Astrocyte of the hippocampus (primary cell): ENCODE data around the gene MORN1.

Experiments
- DNase-seq: peaks from one replicate; pipeline ENCODE4 v3.0.0; 2011; ENCODE audit warnings: low read depth, low spot score

The MORN1 gene

DNA sequence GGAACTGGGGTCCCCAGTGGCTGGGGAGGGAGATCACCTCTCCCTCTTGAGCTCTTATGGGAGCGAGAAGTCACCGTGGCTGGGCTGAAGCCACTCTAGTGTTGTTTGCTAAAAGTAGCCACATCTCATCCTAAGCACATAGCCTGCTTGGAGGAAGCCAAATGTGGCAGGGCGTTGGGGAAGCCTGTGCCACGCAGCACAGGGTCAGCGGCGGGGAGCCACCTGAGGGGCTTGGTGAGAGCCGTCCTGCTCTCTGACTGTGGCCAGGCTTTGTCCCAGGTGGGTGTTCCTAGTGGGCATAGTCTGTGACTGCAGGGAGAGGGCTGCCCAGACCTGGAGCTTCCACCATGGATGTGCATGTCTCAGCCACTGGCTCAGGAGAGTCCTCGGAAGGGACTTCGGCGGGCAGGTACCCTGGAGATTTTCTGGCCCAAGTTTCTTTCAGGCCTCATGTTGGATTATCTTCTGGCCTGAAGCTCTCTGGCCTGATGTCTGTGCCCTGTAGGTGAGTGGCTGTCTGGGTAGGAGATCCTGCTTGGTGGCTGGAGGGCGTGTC, 38.9 kb downstream of the MORN1 start:
- no peak for DNase-seq

DNA sequence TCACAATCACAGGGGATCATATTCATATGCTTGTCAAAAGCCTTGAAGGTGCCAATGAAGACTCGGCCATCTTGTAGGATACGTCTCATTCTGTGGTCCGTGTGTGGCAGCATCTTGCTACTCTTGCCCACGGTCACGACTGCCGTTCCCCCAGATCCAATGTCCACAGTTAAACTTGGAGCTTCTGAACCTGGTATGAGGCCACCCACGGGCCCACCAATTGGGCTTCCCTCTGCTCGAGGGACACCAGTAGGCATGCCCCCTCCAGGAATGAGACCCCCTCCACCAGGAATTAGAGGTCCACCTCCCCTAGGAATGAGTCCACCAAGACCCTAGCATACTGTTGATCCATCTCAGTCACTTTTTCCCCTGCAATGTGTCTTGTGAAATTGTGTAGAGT, 39.6 kb downstream of the MORN1 start:
- no peak for DNase-seq

DNA sequence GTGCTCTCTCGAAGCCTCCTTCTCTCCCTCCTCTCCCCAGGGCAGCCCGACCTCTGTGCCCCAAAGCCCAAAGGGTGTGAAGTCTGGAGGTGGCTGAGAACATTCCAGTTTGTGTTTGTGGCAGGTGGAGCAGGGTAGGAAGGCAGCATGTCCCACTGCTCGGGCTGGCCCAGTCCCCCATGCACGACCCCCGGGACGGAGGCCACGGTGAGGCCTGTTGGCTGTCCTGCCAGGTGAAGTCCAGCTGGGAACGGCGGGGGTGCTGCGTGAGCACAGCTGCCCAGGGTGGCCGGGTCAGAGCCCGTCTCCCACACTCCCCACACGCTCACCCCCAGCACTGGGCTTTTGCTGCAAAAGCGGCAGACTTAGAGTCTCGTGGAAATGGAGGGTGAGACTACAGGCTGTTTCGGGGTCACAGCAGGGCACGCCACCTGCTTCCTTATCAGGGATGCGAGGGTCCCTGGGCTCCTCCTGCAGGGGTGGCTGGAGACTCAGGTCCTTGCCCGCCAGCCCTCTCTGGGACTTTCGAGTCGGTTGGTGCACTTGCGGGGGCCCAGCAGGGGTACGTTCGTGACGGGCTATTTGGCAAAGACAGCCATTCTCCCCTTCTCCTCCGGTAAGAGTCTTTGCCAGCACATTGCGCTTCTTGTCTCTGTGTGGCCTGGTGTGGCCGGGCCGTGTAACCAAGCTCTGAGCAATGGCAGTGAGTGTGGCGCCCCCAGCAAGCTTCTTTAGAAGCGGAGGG, 40.3 kb downstream of the MORN1 start:
- DNase-seq, result no peak

DNA sequence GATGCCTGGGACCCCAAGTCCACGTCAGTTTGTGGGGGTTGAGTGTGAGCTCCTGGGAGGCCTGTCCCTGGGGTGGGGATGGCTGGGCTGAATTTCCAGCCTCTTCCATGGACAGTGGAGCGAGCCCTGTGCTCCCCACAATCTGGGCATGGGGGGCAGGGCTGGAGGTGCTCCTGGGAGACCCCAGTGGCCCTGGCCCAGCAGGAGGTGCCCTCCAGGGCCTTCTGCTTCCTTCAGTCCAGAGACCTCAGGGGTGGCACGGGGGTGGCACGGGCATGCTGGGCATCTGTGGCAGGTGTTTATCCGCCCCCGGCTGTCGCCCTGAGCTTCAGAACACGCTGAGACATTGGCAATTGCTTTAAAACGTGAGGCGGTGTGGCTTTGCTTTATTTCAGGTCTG, 40.9 kb downstream of the MORN1 start:
- DNase-seq, result no peak

DNA sequence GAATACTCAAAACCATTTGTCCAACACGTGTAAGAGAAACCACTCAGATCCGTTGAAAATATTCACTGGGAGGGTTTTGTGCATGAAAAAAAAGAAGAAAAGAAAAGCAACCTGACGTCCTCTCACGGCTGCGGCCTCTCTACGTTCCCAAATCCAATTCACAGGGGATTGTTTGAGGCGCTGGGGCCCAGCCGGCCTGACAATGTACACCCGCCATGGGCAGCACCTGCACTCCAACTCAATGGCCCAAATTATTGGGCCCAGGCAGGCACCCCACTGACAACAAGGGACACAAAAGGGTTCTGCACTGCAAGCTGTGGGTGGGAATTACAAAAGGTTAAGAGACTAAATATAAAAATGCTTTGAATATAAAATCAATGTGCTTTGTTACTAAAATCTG, 41.5 kb downstream of the MORN1 start:
- no peak for DNase-seq

DNA sequence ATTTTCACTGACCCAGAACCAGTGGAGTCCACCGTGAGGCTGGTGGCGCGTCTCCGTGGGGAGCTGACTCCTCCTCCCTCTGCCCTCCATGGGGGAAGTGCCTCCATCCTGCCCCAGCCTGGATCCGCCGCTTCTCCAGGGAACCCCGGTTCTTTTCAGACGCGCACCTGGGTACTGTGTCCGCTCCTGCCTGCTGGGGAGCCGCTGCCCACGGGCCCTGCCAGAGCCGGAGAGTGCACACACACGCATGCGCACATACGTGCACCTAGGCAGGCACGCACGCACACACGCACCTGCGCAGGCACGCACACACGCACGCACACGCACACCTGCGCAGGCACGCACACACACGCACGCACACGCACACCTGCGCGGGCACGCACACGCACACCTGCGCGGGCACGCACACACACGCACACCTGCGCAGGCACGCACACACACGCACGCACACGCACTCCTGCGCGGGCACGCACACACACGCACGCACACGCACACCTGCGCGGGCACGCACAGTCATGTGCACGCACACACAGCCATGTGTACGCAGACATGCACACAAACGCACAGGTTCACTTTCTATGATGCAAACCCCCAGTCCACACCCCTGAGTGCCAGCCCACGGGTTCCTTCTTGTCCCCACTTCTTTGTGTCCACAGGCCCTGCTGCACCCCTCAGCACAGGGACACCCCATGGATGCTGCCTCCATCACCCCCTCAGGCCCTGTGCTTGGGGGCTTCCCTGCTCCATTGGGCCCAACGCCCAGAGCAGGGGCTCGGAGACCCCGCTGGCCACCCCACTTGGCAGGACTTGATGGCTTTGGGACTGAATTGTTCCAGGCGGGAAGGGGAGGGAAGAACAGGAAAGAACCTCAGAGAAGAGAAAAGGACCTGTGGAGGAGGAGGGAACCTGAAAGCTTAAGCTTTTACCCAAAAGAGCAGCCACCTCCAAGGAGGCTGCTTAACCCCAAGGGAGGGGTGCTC, 42.7 kb downstream of the MORN1 start:
- DNase-seq, result no peak

DNA sequence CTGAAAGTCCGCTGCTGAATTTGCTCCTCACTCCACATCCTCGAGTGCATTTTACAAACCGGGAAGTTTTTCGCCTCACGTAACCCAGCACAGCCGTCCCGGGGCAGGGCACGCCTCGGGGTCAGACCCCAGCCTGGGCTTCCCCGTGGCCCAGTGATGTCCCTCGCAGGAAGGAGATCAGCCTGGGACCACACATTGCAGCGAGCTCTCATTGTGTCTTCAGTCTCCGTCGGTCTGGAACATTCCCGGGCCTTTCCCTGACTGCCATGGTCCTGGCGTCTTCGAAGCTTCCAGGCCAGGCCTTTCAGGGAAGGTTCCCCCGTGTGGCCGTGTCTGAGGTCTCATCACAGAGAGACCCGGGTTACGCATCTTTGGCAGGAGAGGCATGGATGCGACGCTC, 43.5 kb downstream of the MORN1 start:
- no peak for DNase-seq

DNA sequence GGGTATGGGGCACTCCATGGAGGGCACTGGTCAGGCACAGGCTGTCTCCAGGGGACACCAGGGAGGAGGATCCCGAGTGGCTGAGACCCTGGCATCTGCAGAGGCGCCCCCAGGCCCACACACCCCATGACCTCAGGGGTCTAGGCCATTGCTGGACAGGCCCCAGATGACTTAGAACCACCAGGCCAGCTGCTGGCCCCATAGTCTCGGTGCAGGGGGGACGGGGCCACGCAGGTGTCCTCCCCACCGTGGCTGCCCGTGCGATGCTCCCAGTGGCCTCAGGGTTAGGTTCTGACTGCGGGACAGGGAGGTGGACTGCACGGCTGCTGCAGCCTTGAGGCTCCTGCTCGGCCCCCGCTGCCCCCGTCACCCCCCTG, 44.0 kb downstream of the MORN1 start:
- DNase-seq, result no peak

DNA sequence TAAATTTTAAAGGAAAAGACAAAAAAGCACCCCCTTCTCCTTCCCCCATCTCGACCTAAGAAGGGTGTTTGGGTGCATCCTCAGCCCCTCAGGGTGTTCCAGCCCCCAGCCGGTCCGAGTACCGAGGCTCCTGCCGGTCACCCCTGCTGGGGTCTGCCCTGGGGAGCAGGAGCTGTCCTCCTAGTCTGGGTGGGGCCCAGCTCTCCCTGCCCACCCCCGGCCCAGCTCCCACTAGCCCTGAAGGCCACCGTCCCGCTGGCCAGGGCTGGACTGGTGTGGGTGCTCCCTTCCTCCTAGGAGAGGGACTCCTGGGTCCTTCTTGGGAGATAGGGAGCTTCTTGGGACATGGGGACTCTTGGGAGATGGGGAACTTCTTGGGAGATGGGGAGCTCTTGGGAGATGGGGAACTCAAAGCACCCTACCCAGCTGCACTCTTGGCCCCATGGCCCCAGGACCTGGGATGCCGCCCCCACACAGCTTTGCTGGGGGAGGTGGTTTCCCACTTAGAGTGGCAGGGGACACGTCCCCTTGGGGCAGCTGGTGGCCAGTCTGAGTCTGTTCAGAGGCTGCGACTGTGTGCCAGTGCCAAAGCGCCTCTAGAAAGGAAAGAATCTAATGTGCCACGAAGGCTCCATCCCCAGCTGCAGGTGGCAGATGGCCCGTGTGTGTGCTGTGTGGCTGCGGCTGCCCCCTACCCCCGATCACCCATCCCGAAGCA, 44.5 kb downstream of the MORN1 start:
- DNase-seq, result no peak

DNA sequence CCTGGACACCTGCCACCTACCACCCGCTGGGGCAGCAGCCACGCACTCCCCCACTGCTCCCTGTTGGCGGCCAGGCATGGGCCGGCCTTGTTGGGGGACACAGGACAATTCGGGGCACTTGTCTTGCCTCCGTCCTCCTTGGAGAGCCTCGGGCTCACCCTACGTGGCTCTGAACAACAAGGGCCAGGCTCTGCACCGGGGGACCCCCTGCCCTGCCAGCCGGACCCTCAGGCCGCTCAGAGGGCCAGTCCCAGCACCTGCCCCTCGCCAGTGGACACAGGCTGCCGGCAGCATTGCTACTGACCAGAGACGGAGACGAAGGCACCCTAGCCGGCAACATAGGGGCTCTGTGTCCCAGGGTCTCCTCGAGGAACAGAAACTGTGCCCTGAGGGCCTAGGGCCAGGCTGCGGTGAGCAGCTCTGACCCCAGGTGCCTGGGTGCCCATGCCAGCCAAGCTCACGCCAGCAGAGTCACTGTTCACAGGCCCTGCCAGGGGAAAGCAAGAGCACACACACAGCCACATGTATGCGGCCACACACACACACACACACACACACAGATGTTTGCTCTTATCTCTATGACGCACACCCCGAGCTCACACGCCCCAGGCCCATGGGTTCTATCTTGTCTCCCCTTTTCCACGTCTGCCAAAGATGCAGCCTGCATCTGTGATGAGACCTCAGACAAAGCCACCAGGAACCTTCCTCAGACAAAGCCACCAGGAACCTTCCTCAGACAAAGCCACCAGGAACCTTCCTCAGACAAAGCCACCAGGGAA, 45.9 kb downstream of the MORN1 start:
- DNase-seq, result no peak

DNA sequence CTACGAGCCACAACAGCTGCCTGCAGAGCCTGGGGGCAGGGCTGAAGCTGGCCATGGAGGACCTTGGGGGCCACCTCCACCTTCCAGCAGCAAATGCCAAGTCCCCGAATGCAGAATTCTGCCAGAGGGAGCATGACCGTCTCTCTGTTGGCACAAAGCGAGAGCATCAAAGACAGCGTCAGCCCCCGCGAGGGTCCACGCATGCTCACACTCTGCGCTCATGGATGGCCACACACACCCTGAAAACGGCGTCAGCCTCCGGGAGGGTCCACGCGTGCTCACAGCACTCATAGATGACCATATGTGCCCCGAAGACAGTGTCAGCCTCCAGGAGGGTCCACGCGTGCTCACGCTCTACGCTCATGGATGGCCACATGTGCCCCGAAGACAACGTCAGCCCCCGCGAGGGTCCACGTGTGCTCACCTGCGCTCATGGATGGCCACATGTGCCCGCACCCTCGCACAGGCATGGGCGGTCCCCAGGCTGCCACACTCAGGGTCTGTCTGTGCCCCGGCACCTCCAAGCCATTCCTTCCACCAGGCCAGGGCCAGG, 46.5 kb downstream of the MORN1 start:
- DNase-seq, result no peak

DNA sequence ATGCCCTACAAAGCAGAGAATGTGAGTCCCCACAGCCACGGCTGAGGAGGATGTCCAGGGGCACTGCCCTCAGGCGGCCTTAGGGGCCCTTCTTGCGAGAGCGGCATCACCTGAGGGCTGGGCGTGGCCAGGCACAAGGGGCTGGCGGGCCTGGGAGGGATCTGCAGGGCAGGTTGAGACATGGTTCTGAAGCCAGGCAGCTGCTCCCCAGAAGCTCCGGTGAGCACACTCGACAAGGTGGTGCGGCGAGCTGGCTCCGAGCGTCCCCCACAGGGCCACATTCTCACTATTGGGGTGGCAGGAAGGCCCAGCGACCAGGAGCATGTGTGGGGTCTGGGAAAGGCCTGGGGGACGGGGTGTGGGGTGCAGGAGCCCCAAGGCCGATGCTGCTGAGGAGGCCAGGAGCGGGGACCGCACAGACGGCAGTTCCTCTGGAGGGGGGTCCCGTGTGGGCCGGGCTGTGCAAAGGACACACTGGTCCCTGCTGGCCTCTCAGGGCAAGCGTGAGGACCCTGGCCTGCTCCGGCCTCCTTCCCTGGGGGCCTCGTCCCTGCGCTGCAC, 47.2 kb downstream of the MORN1 start:
- DNase-seq, result no peak

DNA sequence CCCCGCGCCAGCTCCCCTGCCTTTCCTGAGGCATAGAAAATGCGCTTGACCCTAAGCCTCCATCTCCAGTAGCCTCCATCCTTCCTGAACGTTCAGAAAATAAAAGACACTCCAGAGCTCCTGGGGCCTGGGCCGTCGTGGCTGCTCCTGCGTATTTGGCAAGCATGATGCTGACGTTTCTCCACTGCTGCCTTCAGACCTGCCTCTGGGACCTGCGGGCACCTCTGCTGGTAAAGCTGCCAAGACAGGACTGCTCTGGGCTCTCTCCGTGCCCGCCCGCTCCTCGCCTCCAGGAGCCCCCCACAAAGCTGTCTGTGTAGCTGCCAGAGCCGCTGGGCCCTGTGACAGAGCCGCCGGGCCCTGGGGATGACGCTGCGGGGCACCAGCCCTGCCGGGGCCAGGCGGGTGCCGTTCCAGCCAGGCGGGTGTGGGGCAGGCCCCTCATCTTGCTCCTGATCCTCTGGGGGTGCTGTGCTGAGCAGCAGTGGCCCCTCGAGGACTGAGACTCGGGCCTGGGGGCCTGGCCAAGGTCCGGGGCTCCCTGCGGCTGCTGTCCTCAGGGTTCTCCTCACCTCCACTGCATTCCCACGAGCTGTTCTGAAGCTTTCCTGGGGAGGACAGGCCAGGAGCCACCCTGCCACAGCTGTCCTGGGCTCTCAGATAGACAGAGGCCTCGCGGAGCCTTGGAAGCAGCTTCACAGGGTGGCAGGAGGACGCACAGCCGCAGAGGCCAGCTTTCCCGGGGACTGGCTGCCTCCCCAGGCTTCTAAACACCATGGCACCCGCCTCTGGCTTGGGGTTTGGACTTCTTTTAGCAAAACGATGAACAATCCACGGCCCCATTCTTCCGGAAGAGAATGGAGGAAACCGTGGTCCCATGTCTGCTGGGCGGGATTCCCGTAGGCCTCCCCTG, 48.1 kb downstream of the MORN1 start:
- DNase-seq, result no peak

DNA sequence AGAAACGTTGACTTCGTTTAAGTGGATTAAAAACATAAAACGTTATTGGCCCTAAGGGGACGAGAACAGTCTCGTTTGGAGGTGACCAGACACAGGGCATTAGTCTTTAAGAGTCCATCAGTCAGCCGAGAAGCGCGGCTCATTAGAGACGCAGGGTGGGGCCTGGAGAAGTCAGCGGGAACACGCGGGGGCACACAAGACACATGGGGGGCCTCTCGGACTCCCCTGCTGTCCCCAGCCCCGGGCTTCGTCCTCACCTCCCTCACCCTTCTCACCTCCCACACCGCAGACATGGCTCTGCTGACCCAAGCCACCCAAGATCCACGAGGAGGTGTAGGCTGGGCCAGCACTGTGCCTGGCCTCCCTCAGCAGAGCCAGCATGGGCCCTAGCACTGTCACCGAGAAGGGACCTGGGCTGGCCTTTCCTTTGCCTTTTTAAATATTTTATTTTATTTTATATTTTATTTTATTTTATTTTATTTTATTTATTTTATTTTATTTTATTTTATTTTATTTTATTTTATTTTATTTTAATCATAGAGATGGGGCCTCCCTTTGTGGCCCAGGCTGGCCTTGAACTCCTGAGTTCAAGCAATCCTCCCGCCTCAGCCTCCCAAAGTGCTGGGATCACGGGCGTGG, 48.9 kb downstream of the MORN1 start:
- DNase-seq, result no peak

DNA sequence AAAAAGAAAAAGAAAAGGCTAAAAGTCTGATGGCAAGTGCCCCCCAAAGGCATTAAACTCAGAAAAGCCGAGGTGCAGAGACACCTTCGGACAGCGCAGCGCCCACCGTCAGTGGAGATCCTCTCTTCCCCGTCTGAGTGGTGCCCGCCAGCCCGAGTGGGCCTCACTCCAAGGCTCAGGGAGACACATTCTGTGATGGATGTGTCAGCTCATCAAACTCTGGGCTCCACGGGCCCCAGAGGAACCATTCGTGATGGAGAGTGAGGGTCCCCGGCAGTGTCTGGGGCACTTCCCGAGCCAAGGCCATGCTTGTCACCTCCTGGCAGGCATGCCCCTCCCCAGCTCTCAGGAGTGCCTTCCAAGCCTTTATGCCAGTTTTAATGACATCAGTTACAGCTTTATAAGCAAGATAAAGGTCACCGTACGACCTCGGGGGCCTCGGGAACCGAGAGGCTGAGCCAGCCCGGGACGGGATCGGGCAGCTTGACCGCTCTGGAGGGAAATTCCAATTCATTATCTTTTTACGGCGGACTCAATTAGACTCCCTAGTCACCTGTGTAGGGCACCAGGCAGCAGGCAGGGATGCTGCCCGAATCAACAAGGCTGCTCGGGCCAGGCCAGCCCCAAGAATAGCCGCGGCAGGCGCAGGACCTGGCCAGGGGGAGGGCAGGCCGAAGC, 49.5 kb downstream of the MORN1 start:
- no peak for DNase-seq

DNA sequence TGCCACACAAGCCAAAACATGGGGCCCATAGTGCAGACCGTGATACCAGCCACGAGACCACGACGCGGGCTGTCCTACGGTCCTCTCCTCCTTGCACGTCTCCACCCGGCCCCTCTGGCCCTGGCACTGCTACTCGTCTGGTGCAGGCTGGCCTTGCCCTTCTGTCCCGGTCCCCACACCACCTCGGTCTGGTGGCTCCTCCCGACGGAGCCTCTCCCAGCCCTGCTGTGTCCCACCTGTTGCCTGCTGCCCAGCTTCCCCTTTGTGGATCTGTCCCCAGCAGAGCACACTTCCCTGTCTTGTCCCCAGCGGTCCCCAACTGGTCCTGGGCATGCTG, 50.5 kb downstream of the MORN1 start:
- DNase-seq, result no peak

DNA sequence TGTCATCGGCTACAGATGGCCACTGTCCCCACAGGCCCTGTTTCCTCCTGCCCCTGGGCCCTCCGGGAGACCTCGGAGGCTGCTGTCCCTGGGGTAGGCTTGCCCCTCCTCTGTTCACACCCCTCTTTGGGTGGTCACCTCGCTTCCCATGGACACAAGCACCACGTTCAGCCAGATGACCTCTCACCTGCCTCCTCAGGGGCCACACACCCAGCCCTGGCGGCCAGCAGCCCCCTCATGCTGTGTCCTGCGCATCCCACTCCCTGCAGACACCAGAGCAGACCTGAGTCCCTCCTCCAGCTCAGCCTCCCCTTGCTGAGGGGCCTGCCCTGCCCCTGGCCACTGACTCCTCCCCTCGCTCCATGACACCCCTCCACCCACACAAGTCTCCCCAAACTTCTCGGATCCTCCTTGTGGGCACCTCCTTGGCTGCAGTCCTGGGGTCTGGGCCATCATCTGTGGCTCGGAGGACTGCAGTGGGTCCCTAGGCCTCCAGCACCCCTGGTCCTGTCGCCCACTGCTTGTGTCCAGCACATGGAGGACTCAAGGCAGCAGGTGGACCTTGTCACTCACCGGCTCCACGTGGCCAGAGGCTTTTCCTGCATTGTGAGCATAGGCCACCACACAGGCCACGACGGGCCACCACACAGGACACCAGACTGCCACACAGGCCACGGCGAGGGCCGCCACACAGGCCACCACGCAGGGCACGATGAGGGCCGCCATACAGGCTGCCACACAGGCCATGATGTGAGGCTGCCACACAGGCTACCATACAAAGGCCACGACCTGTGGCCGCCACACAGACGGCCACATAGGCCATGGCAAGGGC, 51.1 kb downstream of the MORN1 start:
- no peak for DNase-seq
